GM21723 (cell line): ENCODE measurements around the gene LRRC71.

Experiments
- ATAC-seq: cut with Tn5 transposase; IDR thresholded peaks from one replicate; pipeline ENCODE4 v1.9.1; 2021; ENCODE audit warnings: mild to moderate bottlenecking, moderate library complexity; ENCODE audit not compliant: unreplicated experiment

LRRC71 gene

DNA sequence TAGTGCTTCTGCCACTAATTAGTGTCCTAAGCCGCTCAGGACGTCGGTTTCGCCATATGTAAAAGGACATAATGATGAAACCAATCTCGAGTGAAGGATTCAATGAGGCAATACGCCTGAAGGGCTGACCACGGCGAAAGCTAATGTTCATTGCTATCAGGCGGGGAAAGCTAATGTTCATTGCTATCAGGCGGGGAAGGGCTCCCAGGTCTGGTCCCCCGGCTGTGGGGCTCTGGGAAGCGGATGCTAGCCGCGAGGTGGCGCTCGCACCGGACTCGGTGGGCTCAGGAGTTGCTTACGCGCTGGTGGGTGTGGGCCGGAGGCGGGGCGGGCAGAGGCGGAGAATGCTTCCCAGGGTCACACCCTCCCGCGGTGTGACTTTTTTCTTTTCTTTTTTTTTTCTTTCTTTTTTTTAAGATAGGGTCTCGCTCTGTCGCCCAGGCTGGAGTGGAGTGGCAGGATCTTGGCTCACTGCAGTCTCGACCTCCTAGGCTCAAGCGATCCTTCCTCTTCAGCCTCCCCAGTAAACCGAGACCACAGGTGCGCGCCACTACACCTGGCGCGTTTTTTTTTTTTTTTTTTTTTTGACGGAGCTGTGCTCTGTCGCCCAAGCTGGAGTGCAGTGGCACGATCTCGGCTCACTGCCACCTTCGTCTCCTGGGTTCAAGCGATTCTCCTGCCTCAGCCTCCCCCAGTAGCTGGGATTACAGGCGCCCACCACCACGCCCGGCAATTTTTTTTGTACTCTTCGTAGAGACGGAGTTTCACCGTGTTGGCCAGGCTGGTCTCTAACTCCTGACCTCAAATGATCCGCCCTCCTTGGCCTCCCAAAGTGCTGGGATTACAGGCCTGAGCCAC lies 28.0 kb upstream of the LRRC71 start:
- ATAC-seq, result peak; percentile 70

DNA sequence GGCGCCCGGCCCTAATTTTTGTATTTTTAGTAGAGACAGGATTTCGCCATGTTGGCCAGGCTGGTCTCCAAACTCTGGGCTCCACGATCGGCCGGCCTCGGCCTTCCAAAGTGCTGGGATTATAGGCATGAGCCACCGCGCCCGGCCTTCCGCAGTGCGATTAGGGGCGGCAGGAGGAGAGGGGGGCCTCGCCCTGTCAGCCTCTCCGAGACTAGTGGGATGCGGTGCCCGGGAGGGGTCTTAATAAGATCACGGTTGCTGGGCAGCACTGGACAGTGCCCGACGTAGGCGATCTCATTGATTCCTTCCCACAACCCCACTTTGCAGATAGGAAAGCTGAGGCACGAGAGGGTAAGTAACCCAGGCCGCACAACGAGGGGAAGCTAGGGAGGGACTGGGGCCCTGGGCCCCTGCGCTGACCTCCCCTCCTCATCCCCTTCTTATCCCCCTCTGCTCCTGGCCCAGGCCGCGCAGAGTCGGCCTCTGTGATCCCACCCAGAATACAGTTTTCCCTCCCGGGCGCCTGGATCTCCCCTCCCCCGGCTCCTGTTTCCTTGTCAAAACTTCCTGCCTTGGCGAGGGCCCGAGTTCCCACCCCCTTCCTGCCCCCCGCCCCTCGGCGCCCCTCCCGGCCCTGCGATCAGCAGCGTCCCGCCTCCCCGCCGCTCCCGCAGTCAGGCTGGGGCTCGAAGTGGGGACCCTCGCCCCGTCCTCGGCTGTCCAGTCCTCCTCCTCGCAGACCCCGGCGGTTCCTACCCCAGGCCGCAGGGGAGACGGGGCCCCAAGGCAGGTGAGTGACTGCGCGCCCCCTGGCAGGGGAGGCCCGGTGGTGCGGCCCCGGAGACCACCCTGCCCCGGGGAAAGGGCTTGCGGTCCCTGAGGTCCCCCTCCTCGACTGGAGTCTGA lies 27.1 kb upstream of the LRRC71 start, which contains the start of gene PEAR1:
TSS of gene PEAR1 (plus strand) at position 671 of the 906 bp plus-strand sequence. CDS start 10,209 bp downstream, outside the sequence.
- ATAC-seq, result no peak

- ATAC-seq, result no peak
Measured at GRCh38 chr1:156894001-156894400, 26.4 kb upstream of the LRRC71 start.

DNA sequence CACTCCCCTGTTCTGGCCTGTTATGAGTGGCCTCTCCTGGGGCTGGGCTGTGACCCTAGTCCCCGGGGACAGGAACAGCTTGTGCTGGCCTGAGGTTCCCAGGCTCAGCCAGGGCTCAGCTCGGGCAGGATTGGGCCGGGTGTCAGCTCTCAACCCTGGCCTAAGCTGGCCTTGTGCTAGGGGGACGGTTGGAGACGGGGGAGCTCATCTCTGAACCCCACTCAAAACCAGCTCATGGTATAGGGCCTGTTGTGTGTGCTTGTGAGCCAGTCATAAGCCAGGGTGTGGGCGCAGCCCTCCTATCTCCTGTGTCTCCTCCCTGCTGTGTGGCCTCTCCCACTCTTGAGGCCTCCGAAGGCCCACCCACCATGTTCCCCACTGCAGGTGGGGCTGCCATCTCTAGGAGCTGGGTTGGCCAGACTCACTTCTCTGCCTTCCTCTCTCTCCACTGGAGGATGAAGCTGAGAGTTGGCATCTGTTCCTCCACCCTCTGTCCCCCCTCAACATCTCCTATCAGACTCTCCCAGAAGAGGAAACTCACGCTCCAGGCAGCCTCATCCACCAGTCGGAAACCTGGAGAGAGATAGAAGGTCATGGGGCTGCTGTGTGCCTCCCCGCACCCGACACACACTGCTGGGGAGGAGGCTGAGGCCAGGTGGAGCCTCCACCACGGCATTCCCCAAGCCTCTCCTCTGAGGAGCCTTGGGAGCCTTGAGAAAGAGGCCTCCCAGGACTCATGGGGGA lies 25.5 kb upstream of the LRRC71 start:
- ATAC-seq, result no peak

DNA sequence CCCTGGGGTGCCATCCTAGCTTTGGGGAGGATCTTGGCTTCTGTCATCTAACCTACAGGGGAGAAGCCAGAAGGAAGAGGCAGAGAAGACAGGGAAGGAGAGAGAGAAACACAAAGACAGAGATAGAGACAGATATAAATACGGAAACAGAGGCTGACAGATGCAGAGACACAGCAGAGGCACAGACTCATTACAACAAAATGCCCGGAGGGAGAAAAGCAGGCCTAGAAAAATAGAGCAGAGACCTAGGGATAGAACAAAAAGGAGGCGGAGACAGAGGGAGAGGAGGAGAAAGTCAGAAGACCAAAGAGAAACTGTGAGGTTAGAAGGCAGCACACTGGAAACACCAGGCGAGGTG lies 25.0 kb upstream of the LRRC71 start:
- ATAC-seq, result no peak

DNA sequence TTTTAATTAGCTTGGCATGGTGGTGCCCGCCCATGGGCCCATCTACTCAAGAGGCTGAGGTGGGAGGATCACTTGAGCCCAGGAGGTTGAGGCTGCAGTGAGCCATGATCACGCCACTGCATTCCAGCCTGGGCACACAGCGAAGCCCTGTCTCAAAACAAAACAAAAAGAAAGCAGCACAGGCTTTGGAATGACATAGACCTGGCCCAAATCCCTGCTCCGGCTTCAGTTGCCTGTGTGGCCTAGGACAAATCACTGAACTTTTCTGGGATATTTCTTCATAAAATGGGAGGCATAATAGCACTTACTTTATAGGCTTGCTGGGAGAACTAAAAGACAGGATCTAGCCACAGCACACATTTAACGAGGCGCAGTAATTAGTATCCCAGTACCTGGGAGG lies 24.5 kb upstream of the LRRC71 start:
- ATAC-seq, result no peak

DNA sequence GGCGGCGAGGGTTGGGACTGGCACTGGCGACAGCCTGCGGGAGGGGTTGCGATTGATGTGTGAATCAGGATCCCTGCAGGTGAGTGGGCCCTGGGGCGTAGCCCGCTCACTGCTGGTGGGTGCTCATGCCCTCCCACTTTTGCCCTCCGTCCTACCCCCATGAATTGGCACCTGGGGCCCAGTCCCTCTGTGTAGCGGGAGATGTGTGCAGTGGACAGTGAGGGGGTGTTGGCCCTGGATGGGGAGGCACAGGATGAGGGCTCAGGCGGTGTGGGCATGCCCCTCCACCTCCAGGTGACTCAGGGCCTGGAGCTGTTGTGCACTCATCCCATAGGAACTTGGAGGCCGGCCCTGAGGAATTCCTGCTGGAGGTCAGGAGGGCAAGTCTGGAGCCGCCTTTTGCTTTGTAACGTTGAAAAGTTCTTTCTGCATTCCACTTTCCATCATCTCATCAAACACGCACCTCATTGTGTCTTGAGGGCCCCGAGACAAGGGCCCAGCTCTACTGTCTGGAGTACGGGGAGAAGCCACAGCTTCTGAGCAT lies 23.9 kb upstream of the LRRC71 start:
- no peak for ATAC-seq

DNA sequence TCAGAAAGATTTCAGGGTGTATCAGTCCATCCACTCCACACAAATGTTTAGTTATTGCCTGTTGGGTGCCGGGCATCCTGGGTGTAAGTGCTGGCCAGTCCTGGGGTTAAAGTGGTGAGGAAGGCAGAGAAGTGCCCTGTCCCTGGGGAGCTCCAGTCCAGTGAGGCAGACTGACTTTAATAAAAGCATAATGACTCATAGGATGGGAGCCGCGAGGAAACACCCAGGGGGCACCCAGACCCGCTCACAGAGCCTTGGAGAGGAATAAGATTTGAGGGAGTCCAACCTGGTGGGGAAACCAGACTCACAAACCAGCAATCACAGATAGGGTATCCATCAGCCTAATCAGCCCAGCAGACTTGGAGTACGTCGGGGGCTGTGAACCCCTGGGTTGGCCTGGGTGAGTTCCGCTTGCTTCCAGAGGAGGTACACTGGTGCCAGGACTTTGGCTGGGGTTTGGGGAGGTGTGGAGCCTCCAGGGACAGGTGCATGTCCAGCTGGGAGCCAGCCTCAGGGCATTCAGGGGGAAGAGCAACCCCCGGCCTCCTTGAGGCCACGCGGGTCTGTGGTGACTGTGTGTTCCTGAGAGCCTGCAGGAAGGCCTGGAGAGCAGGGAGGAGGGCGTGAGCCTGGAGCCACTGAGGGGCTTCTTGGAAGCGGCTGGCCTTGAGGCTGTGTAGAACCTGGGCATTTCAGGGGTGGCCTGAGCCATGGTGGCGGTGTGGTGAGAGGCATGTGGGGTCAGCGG lies 23.2 kb upstream of the LRRC71 start:
- no peak for ATAC-seq

- ATAC-seq, result no peak
Measured at GRCh38 chr1:156898161-156898566, 22.3 kb upstream of the LRRC71 start.

DNA sequence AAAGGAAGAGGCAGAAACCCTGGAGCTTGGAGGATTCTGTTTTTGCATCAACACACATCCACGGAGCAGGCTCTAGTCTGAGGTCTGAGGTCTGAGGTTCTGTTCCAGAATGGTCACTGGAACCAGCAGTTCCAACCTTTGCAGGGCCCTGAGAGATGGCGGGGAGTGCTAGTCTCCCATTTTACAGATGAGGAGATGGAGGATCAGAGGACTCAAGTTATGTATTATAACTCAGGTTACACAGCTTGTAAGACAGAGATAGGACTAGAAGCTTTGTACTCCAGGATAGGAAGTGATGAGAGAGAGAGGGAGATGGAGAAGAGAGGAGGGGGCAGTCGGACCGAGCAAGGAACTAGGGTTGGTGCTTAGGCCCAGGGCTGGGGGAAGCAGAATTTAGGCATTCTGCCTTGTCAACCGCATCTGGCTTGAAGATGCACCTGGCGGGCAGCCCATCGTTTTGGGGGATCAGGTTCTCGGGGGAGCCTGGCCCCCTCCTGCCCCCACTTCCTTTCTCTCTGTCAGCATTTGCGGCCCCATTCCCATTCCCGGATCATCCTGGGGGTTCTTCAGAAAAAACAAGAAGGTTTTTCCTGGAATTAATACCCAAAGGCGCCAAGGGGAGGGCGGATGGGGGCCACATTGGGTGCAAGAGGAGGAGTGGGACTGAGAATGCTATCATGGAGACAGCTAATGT lies 21.3 kb upstream of the LRRC71 start:
- no peak for ATAC-seq

GRCh38 chr1:156899956-156900718 lies 20.3 kb upstream of the LRRC71 start:
- ATAC-seq, result no peak

- no peak for ATAC-seq
Measured at GRCh38 chr1:156900896-156901589, 19.4 kb upstream of the LRRC71 start.

GRCh38 chr1:156901590-156901900 lies 18.9 kb upstream of the LRRC71 start:
- ATAC-seq, result no peak

DNA sequence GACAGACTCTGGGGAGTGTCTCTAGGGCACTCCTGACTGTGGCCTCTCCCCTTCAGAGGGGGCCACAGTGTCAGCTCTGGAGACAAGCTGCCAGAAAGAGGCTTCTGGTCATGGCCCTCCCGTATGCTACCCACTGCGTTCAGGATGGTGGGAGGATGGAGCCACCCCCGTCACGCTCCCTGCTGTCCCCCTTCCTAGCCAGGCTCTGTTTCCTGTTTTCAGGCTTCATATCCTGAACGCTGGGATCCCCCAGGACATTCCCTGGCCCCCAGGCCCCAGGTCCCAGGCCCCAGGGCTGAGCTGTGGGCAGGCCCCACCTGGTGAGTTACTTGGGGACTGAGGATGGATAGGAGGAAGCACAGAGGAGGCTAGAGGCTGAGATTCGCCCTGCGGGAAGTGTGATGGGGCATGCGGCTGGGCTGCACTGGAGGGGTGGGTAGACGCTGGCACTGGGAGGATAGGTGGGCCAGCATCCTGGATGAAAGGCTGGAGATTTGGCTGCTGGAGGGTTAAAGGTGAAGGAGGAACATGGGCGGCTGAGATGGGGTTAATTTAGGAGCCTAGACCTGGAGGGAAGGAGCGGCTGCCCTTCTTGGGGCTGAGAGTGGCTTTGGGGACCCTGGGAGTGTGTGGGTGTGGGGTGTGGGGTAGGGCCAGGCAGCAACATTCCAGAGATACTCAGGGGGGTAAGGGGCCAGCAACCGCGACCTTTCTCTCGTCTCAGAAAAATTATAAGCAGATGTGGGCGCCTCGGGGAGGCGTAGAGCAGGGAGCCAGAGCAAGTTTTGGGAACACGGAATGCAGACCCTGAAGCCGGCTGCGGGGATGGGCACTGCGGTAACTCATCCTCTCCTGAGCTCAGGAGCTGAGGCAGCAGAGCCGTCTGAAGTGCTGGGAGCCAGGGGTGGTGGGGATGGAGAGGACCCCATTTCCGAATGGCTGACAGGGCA lies 18.2 kb upstream of the LRRC71 start:
- no peak for ATAC-seq

GRCh38 chr1:156903328-156904091 lies 16.9 kb upstream of the LRRC71 start:
- ATAC-seq, result no peak

GRCh38 chr1:156904187-156904959 lies 16.1 kb upstream of the LRRC71 start:
- ATAC-seq, result no peak
